Ovary (tissue), 9 donors: Measurements from ENCODE around the gene GSG1L. TPM values are rescaled to one million over a fixed set of nuclear protein-coding genes. Genes with fewer than 3 reads are reported as not detected.

ENCODE experiments used
- DNase-seq, 5 donors: peaks; one replicate each; pipeline ENCODE4 v3.0.0-alpha.2; 2019 to 2020
- H3K27ac ChIP-seq, 2 donors: fragments of 200-600 bp; one replicate each; pipeline versions ENCODE4 v1.5.1 to v1.8.0; 2019 to 2022
- H3K27me3 ChIP-seq: fragments of 200-600 bp; one replicate; pipeline ENCODE4 v1.8.0; 2022
- H3K36me3 ChIP-seq: fragments of 200-600 bp; sonication (generic); one replicate; pipeline ENCODE4 v1.5.1; 2019
- H3K4me1 ChIP-seq: one replicate; pipeline ENCODE4 v1.8.1; 2013; ENCODE audit warnings: mild to moderate bottlenecking, moderate library complexity; ENCODE audit not compliant: insufficient read depth
- H3K4me3 ChIP-seq: fragments of 200-600 bp; sonication (generic); one replicate; pipeline ENCODE4 v1.5.1; 2017
- H3K9me3 ChIP-seq, 2 donors: fragments of 200-600 bp in 1 of 2; sonication (generic) in 1 of 2; one replicate each; pipeline versions ENCODE4 v1.5.1 to v1.8.1; 2013 to 2019; ENCODE audit warnings: mild to moderate bottlenecking in 1 of 2, moderate library complexity in 1 of 2
- CTCF ChIP-seq, 3 donors: fragments of 450-650 bp in 2 of 3; fragments of 200-600 bp in 1 of 3; IDR thresholded peaks; one replicate each; pipeline versions ENCODE4 v1.5.1 to v1.8.0; 2016 to 2022; ENCODE audit warnings: antibody characterized with exemption in 3 of 3, mild to moderate bottlenecking in 1 of 3
- EP300 ChIP-seq: sonication (generic); formaldehyde crosslinking; IDR thresholded peaks from one replicate; pipeline ENCODE4 v1.6.1; 2017; ENCODE audit warnings: antibody characterized with exemption
- POLR2A ChIP-seq: fragments of 450-650 bp; IDR thresholded peaks from one replicate; pipeline ENCODE4 v1.6.1; 2017; ENCODE audit warnings: antibody characterized with exemption, mild to moderate bottlenecking, moderate library complexity
- WGBS, 3 donors: extraction: QIAGEN DNeasy Blood & Tissue Kit in 1 of 3; methylation state at CpG; one replicate each; pipeline versions ENCODE4 v1.1.5 to v1.1.7; 2013 to 2017; 5-methylcytosine and 5-hydroxymethylcytosine counted together
- intact Hi-C, 4 donors: fragments of 100-400 bp; cut with DNase I; formaldehyde crosslinking; loops; one replicate each; pipeline versions ENCODE4 v1.11.0 to v1.15.1; 2022 to 2023
- polyA plus RNA-seq, 2 donors: library from polyadenylated mRNA; stranded (reverse); fragments of 200-250 nt in 1 of 2; fragments of 350-450 nt in 1 of 2; fragmentation: Illumina TruSeq in 1 of 2; extraction: RNeasy Lipid Tissue Mini Kit (QIAGEN cat#74804) in 1 of 2; gene quantifications; one replicate each; pipeline ENCODE4 v1.2.3, GENCODE V29; 2013 to 2014
- total RNA-seq, 7 donors: library from RNA; depleted of rRNA in 2 of 7; stranded (reverse); fragments of >200 nt in 2 of 7; fragmentation: NEBNext Ultra II Directional in 3 of 7; extraction: Animal tissue kit (Norgen Biotek cat#: 25700) in 3 of 7; gene quantifications; one replicate each; pipeline versions ENCODE4 v1.1.0 to v1.2.4, GENCODE V29; 2016 to 2023
- donor health status: DM: no; HTN: no; CAD: no; lungs with moderate emphysema.
- donor health status: DM: no; HTN: no; CAD: no.
- donor health status: Bipolar disorder and iron deficiency.
- donor health status: DM: yes; HTN: yes; CAD: no.
- donor health status: DM: no; HTN: no; CAD: no.
- donor health status: DM: yes; HTN: yes; CAD: no.

GSG1L gene
- total and polyA plus RNA-seq, 9 donors, result 0.30 to 1.1 (median 0.46) TPM; not detected in 4

- Histone ChIP-seq H3K4me1 (no peaks in the 10 kb centered on the region), H3K27me3 (no peaks in the 10 kb centered on the region), H3K9me3 (no peaks in the 10 kb centered on the region), H3K36me3 (no peaks in the 10 kb centered on the region), H3K27ac (no peak overlapping the region), H3K4me3 (no peak overlapping the region)
- WGBS, 3 donors, result 94 to 98% (median 95%) methylated on average over 1 of the region's 1 CpG
- DNase-seq, result no peak
- TF ChIP-seq POLR2A, result no peak
- no peak for TF ChIP-seq CTCF (IDR thresholded peaks at IDR 0.05)
- intact Hi-C loops, result no loop called here
Observed at GRCh38 chr16:27789150-27789549, 274.4 kb downstream of the GSG1L start.

- Histone ChIP-seq H3K4me1 (no peaks in the 10 kb centered on the region), H3K27me3 (no peaks in the 10 kb centered on the region), H3K27ac (no peak overlapping the region), H3K9me3 (no peaks in the 10 kb centered on the region), H3K36me3 (no peaks in the 10 kb centered on the region), H3K4me3 (no peak overlapping the region)
- no peak for TF ChIP-seq CTCF (IDR thresholded peaks at IDR 0.05)
- TF ChIP-seq POLR2A, result no peak
- TF ChIP-seq EP300, result no peak
- WGBS, 3 donors, result 92 to 94% (median 94%) methylated on average over 6 of the region's 6 CpGs
- intact Hi-C loops, result no loop called here
- no peak for DNase-seq
Observed at GRCh38 chr16:27787665-27788064, 275.8 kb downstream of the GSG1L start.

DNA sequence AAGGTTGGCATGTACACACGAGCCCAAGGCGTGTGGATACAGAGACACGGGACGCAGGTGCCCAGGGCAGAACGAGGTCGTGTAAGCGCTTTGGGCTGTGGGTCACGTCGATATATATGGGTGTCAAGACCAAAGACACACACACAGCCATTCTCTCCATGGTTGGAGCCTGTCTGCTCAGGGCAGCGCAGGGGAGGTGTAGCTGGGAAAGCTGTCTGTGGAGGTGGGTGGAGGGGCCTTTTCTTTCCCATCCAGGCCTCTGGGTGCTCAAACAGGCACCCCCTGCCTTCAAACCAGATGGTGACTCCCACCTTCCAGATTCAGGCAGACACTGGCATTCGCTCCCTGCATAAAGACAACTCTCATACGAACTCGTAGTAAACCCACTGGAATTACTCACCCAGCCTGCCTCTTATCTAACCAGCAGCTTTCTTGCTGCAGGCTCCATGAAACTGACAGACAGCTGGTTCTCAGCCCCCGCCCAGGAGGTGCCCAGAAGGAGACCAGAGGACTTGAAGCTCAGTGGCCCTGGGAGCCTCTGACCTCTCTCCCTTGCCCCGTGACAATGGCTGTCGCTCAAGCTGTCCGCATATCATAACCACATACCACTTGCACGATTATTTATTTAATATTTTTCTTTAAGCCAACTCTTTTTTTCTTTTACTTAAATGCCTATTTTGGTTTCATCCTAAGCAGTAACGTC is 276.4 kb downstream of the GSG1L start:
- 77 to 84% (median 80%) methylated on average over 19 of the region's 19 CpGs for WGBS, 3 donors

DNA sequence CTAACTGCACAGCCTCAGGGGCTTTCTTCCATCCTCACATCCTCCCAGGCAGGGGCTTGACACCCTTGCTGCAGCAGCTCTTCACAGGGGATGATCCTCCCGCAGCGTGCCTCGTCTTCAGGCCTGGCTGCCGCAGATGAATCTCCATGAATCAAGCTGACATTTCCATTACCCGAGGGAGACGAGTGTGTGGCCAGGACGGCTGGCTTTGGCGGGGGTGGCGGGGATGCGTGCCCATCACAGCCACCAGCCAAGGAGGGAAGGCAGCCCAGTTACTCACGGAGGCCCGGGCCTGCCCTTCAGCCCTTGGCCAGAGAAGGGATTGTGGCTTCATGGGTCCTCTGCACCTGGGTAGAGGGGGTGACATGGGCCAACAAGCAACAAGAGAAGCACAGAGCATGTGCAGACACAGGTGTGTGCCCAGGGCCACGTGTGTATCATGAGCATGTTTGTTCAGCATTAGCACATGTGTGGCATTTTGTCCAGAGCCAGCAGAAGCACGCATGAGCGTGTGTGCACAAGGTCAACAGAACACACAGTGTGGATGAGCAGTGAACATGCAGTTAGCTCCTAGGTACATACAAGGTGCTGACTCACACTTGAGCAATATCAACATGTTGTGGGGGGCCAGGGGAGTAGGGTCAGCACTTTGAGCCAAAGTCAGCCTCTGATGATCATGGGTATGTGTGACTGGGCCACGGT is 277.1 kb downstream of the GSG1L start:
- no peaks in the 10 kb centered on the region for H3K27me3 ChIP-seq
- no peak overlapping the region for H3K4me3 ChIP-seq
- no peaks in the 10 kb centered on the region for H3K9me3 ChIP-seq
- 62 to 66% (median 63%) methylated on average over 16 of the region's 16 CpGs for WGBS, 3 donors
- no peaks in the 10 kb centered on the region for H3K4me1 ChIP-seq
- H3K27ac ChIP-seq, result no peak overlapping the region
- H3K36me3 ChIP-seq, result no peaks in the 10 kb centered on the region
- no peak for TF ChIP-seq EP300
- no peak for TF ChIP-seq CTCF (IDR thresholded peaks at IDR 0.05)
- TF ChIP-seq POLR2A, result no peak
- no peak for DNase-seq
- intact Hi-C loops, result no loop called here

More for the DNA sequence above, 276.4 kb downstream of the GSG1L start:
- H3K9me3 ChIP-seq, result no peaks in the 10 kb centered on the region
- no peak for DNase-seq
- H3K36me3 ChIP-seq, result no peaks in the 10 kb centered on the region
- no peak overlapping the region for H3K4me3 ChIP-seq
- H3K27me3 ChIP-seq, result no peaks in the 10 kb centered on the region
- intact Hi-C loops, result no loop called here
- no peak overlapping the region for H3K27ac ChIP-seq
- no peak for TF ChIP-seq POLR2A
- no peak for TF ChIP-seq EP300
- no peak for TF ChIP-seq CTCF (IDR thresholded peaks at IDR 0.05)
- no peaks in the 10 kb centered on the region for H3K4me1 ChIP-seq
